GM18909 (cell line): ENCODE results near the gene BRD3OS.

Source experiments
- ATAC-seq: cut with Tn5 transposase; IDR thresholded peaks from one replicate; pipeline ENCODE4 v1.9.1; 2021; ENCODE audit warnings: mild to moderate bottlenecking; ENCODE audit not compliant: unreplicated experiment, poor library complexity

BRD3OS gene

DNA sequence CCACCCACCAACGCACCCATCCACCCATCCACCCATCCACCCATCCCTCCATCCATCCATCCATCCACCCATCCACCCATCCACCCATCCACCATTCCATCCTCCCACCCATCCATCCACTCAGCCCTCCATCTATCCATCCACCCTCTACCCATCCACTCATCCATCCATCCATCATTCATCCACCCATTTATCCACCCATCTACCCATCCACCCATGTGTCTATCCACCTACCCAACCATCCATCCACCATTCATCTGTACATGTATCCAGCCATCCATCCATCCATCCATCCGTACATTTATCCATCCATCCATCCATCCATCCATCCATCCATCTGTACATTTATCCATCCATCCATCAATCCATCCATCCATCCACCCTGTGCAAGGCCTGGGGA lies 22.0 kb upstream of the BRD3OS start:
- no peak for ATAC-seq

DNA sequence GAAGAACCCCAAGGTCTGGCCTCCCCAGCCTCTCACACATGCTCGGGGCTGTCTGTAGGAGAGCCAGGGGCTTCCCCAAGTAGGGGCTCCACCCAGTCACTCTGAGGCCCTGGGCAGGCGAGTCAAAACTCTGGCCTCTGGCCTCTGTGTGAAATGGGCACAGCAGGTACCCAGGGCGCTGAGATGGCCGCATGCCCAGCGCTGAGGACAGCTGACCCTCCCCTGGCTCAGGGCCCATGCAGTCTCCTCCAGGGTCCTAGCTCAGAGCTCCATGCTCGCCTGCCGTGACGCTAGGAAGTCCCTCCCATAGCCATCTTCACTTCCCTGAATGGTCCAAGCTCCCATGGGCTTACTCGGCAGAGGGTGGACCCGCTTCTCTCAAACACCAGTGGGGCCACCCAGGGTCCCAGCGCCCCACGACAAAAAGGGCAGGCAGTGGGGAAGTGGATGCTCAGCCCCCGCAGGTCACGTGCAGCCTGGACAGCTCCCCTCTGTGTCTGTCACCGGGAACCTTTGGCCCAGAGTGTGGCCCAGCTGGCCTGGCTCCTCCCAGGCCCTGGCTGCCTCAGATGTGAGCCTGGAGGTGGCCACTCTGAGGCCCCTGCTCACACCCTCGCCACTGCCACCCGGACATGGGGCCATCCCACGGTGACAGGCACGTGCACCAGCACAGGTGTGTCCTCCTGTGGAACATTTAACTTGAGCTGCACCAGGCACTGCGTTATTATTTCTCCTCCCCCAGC lies 21.0 kb upstream of the BRD3OS start:
- ATAC-seq = no peak

DNA sequence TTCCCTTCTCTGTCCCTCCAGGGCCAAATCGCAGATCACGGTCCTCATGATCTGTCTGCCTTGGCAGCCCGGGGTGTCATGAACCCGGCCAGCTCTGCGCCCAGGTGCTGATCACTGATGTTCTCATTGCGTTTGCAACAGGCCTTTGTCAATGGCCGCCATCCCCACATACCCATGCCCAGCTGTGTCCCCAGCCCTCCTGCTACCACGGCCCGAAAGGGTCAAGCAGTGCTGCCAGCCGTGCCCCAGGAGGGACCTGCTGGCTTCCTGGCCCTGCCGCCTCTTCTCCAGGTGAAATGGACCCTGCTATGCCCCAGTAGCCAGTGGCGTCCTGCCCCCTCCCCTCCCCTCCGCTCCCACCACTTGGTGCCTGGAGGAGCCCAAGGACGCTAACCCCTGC lies 20.4 kb upstream of the BRD3OS start:
- no peak for ATAC-seq

DNA sequence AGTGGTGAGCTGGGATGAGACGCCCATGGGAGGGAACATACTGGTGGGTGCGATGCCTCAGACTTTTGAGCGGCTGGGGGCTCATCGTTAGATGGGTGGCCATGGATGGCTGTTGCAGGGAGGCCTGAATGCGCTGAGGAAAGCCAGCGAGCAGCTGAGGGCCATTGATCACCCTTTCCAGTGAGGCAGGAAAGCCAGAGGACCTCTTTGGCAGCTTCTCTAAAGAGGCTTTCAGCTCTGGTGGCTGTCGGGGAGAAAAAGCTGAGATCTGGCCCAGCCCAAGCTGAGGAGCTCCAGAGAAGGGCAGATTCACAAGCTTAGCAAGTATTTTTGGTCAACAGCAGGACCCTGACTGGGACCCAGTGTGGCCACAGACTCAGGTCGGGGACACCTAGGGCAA lies 19.9 kb upstream of the BRD3OS start:
- no peak for ATAC-seq

DNA sequence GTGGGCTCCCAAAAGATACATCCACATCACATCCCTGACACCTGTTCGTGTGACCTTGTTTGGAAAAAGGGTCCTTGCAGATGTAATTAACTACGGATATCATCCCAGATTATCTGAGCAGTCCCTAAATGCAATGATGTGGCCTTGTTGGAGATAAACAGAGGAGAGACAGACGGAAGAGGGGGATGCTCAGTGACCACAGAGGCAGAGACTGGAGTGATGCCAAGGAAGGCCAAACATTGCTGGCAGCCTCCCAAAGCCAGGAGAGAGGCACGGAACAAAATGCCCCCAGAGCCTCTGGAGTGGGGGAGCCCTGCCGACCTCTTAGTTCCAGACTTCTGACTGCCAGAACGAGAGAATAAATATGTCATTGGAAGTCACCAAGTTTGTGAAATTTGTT lies 18.1 kb upstream of the BRD3OS start:
- no peak for ATAC-seq

DNA sequence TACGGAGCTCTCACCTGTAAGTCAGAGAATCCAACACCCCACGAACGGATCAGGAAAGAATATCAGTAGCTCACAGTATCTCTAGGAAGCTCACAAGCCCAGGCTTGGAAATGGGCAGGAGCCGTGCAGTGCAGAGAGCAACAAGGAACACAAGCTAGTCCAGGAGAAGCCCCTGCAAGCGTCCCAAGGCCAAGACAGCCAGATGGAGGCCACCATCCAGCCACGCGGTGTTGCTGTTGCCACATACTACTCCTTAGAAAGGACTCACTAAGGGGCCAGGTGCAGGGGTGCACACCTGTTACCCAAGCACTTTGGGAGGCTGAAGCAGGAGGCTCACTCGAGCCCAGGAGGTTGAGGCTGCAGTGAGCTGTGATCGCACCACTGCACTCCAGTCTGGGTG lies 17.7 kb upstream of the BRD3OS start:
- ATAC-seq = no peak

DNA sequence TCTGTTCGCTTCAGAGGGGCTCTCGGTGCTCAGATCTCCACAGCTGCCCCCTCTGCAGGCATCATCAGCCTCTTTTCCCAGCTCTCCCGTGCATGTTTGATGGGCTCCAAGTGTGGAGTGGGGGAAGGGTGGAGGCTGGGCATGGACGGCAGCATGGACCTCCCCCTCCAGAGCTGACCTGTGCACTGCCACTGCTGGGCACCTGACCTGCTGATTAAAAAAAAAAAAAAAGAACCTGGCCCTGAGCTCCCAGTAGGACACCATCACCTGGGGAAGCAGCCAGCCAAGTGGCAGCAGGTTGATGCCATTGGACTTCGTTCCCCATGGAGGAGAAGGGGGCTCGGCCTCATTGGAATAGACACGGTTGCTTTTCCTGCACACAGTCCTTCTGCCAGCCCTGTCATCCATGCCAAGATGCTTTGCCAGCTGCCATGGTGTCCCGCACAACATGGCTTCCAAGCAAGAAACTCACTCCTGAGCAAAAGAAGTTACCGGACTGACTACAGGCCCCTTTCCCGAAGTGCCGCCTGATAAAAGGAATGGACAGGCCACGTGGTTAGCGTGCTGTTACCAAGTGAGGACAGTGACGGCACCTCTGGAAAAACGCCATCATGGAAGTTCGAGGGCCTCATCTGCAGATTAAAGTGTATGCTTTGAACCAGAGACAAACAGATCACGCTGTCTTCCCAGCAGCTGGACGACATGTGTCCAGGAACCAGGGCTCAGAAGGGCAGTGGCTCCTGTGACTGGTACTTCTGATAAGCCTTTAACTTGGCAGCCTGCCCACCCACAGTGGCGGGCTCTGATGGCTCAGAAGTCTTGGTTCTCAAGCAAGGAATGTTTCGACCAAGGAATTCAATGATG lies 14.7 kb upstream of the BRD3OS start:
- no peak for ATAC-seq

DNA sequence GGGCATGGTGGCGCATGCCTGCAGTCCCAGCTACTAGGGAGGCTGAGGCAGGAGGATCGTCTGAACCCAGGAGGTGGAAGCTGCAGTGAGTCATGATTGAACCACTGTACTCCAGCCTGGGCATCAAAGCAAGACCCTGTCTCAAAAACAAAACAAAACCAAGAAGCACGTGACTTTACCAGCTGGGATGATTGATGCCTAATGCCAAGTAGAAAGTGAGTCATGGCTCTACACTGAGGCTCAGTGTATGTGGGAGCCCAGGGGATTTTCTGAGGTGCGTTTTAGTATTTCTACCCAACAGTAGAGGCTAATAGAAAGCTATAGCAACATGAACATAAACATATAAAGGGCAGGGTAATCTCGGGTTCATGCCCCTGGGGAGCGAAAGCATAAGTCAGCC lies 13.9 kb upstream of the BRD3OS start:
- no peak for ATAC-seq

DNA sequence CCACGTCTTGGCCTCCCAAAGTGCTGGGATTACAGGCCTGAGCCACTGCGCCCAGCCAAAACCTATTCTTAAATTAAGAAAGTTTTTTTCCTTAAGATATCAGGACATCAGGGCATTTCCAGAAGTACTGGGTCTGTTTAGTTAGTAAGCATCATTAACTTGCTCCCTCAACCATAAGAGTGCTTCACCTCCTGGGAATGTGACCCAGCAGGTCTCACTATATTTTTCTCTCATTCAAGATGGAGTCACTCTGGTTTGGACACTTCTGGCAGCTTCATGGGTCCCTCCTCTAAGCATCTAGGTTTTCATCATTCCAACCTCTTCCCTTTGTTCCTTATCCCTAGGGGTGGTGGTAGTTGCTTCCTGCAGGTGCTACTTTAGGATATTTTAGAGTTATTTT lies 10.3 kb upstream of the BRD3OS start:
- ATAC-seq = no peak

DNA sequence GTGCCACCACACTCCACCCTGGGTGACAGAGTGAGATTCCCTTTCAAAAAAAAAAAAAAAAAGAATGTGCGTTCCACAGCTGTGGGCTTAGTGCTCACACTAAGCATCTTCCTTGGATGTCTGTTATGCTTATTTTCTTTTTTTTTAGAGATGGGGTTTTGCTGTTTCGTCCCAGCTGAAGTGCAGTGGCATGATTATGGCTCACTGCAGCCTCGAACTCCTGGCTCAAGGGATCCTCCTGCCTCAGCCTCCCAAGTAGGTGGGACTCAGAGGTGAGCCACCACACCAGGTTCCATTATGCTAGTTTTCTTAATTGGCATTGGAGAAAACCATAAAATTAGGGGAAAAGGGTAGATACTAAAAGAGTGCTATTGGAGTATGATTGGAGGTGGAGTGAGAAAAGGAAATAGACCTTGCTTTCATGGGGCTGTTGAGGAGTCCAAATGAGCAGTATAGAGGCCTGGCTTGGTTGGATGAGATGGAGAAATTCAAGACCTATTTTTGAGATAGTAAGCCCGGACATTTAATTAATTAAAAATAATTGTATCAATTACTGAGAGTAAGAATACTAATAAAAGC lies 978 bp upstream of the BRD3OS start:
- ATAC-seq = no peak

DNA sequence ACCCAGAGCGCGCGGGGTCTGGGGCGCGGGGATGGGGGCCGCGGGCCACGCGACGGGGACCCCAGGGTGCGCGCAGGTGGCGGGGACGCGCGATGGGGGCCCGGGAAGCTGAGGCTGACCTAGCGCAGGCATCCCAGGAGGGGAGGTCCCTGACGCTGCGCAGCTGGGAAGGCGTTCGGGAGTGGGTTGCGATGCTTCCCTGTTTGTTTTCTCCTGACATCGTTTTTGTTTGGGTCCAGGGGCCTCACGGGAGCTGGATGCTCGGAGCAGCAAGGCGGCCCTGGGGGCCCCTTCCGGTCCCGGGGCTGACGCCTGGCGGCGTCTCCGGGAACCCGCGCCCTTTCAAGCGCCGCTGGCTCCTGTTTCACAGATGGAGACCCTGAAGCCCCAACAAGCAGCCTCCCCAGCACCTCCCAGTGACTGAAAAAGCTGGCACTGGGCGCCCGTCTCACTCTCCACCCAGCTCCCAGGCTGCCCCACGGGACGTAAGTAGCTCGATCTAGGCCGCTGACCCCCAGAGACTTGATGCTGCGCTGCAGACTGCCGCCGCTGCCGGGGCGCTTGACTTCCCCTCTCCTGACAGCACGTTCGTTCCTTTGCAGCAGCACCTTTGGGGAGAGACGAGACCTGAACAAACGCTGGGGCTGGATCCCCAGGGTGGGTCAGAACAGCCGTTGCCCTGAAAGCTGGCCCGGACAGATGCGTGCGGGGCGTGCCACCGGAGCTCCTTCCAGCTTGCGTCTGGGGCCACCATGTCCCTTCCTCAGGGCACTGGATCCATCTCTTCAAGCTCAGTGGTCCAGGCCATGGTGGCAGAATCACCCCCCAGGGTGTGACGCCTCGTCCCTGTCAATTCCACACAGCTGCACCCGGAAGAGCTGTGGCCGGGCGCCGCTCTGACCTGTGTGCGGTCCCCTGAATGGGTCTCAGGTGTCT lies 593 bp downstream of the BRD3OS start:
- ATAC-seq = peak; percentile 40

DNA sequence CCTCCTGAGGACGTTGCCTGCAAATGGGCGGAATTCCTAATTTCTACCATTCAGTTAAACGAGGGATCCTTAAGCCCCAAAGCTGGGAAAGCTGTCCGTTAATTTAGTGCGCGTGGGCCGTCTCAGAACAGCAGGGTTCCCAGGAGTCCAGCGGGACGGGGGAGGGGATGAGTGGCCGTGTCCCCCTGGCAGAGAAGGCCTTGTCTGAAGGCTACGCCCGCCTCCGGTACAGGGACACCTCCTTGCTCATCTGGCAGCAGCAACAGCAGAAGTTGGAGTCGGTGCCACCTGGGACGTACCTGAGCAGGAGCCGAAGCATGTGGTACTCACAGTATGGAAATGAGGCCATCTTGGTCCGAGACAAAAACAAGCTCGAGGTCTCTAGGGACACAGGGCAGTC lies 1.3 kb downstream of the BRD3OS start:
- no peak for ATAC-seq

DNA sequence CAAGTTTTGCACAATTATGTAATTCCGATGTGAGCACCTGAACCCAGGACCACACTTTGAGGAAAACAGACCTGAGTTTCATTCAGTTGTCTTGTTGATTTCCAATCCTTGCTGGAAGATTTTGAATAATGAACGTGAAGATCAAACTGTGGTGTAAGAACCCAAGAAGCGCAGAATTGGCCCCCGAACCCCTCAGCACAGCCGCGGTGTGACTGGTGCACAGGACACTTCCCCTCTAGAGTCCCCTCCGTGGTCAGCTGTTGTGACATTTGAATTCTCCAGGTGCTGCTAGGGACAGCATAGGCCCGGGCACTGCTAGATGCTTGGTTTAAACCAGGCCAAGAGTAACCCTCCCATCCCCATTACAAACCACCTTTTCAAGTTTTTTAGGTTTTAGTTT lies 1.7 kb downstream of the BRD3OS start:
- no peak for ATAC-seq

DNA sequence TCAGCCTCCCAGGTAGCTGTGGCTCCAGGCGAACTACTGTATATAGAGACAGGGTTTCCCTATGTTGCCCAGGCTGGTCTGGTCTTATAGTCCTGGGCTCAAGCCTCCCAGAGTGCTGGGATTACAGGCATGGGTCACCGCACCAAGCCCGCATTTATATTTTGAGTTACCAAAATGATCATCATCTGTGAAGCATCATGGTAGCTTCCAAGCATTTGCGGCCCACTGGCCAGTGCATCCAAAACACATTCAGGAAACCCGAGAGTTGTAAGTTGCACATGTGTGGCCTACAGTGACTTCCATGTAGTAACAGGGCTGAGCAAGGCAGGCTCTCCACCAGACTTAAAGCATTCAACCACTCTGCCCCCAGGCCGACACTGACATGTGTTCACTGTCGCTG lies 2.3 kb downstream of the BRD3OS start:
- no peak for ATAC-seq

DNA sequence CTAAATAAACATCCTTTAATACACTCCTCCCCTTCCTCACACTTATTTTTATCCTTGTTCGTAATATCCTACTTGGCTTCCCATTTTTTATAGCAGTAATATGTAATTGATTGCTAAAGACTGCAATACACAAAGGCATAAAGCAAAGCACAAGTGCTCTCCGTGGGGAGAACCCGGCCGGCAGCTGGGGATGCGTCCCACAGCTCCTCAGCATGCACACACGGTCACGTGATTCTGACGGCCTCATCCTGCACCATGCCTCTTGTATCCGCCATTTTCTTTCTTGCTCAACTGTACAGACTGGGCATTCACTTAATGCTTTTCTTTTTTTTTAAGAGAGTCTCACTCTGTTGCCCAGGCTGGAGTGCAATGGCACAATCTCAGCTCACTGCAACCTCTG lies 2.8 kb downstream of the BRD3OS start:
- ATAC-seq = no peak

DNA sequence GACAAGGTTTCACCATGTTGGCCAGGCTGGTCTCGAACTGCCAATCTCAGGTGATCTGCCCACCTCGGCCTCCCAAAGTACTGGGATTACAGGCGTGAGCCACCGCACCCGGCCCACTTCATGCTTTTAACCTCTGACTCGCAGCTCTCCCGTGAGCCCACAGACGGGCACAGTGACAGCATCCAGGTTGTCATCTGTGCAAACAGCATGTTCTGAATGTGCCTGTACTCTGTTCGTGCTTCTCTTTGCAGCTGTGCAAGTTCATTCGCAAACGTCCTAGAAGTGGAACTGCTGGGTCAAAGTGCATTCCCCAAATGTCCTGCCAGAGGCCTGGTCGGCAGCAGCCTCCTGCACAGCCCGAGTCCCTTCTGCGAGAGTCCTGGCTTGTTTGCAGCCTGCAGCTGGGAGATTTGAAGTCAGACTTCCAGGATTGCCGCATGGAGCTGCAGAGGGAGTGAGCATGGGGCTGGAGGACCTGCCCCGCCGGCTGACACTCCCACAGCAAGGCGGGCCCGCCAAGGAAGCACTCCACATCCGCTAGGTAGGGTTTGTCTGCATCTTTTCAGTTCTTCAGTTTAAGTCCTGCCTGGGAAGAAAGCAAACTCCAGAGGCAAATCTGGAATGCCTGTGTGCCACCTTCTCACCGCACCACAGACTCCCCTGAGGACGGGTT lies 3.4 kb downstream of the BRD3OS start:
- ATAC-seq = no peak

DNA sequence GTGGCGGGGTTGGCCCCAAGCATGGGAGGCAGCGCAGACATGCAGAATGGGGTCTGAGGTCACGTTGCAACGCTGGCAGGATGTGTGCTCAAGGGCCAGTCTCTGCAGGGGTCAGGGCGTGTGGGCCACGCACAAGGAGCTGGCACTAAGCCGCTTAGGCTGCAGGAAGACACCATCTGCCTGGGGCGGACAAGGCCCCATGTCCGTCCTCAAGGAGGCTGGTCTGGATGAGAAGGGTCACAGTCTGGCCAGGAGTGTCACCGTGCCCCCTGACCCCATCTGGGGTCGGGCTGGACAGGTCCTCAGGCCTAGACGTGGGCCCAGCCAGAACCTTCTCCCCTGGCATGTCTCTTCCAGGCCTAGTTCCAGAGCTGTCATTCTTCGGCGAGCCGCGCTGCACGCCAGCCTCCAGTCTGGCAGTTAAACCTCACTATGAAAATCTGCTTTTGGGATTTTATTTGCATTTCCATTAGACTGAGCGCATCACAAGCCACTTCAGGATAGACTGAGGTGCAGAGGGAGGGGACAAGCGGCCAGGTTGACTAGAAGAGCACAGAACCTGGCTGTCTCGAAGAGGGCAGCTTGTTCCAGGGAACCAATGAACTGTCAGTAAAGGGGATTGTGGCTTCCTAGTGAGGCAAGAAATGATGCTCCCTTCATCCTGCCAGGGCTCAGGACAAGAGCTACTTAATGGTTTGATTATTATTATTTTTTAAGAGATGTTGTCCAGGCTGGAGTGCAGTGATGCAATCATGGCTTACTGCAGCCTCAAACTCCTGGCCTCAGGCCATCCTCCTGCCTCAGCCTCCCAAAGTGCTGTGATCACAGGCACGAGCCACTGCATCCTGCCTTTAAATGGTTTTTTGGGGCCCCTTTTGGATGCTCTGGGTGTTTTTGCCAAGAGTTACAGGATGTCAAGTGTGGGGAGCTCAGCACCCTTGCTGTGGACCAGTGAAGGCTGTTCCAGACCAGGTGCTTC lies 4.3 kb downstream of the BRD3OS start:
- no peak for ATAC-seq

DNA sequence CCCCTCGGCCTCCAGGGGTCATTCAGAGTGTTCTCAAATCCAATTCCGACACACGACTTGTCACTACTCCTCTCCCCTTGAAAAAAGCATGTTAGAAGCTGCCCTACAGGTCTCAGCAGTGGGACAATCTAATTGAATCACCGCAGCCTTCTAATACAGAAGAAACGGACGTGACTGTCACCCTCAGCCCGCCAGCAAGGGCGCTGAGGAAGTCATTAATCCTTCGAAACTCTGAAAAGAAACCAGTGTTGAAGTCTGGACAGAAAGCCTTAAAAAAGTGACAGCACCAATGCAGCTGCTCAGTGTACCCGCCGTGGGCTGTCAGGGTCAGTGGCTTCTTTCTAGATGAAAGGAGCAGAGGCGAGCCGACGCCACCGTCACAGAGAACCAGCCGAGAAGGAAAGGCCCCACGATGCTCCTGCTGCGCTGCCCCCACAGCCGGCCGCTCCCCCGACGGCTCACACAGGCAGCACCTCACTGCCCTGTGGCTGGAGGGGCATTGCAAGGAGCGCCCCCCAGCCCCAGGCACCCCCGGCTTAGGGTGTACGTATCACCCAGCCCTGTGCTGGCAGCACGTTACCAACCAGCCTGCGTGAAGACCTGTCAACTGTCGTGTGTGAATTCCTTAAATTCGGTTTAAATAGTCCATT lies 5.7 kb downstream of the BRD3OS start:
- ATAC-seq = no peak
